ENCODE data around the gene CASS4. TPM values are rescaled to one million over a fixed set of nuclear protein-coding genes. Genes with fewer than 3 reads are reported as not detected.

CASS4 gene
- total RNA-seq, 1 experiment from 2014 or later = 0.13 TPM

- Mint-ChIP-seq H3K4me3 (no peak overlapping the region), H3K27ac (no peak overlapping the region), H3K36me3 (no peaks in the 10 kb centered on the region), H3K4me1 (peaks cover 9% of the 10 kb centered on the region), H3K27me3 (ENCODE audit: low read depth) (peaks cover 44% of the 10 kb centered on the region), H3K9me3 (no peaks in the 10 kb centered on the region)
- POLR2A ChIA-PET = no interaction called here
- ATAC-seq = no peak
- DNase-seq (ENCODE audit: low spot score) = no peak
- CTCF ChIA-PET = no interaction called here
- TF ChIP-seq FOXP4 (CRISPR knock-in tag; IDR thresholded peaks at IDR 0.05) (no peak), ZNF138 (CRISPR knock-in tag; conservative IDR thresholded peaks at IDR 0.05) (no peak), GABPB1 (CRISPR knock-in tag; IDR thresholded peaks at IDR 0.05) (no peak), ZNF232 (CRISPR knock-in tag; IDR thresholded peaks at IDR 0.05) (no peak), NFATC4 (CRISPR knock-in tag; IDR thresholded peaks at IDR 0.05) (no peak), ZNF281 (CRISPR knock-in tag; IDR thresholded peaks at IDR 0.05) (no peak), ZNF263 (CRISPR knock-in tag; IDR thresholded peaks at IDR 0.05; ENCODE audit: low read depth) (no peak), FOXK1 (CRISPR knock-in tag; IDR thresholded peaks at IDR 0.05) (no peak), ESRRA (CRISPR knock-in tag; IDR thresholded peaks at IDR 0.05; ENCODE audit: borderline replicate concordance) (no peak), NR1H2 (CRISPR knock-in tag; IDR thresholded peaks at IDR 0.05) (no peak), AFF4 (CRISPR knock-in tag; IDR thresholded peaks at IDR 0.05; ENCODE audit: borderline replicate concordance) (no peak), GRHL2 (CRISPR knock-in tag; IDR thresholded peaks at IDR 0.05; ENCODE audit: insufficient replicate concordance, severe bottlenecking) (no peak), IRF2 (CRISPR knock-in tag; IDR thresholded peaks at IDR 0.05; ENCODE audit: borderline replicate concordance, low read depth) (no peak), PRRX2 (CRISPR knock-in tag; IDR thresholded peaks at IDR 0.05) (no peak), ZBTB43 (CRISPR knock-in tag; IDR thresholded peaks at IDR 0.05) (no peak)
Observed at GRCh38 chr20:56420940-56421688, 9.1 kb downstream of the CASS4 start.
